K562 (cell line): Measurements from ENCODE around the gene SLC1A3.

Experiments
- HNRNPUL1 ChIP-seq: fragments of 200-400 bp; formaldehyde crosslinking; IDR thresholded peaks from 2 replicates; pipeline ENCODE4 v1.6.1; 2017; ENCODE audit warnings: low read length
- TCF7L2 ChIP-seq: fragments of 150-350 bp; IDR thresholded peaks from 2 replicates; pipeline ENCODE4 v1.6.1; 2016; ENCODE audit warnings: low read depth, mild to moderate bottlenecking, low read length, moderate library complexity
- ZBTB17 ChIP-seq: fragments of 450-650 bp; formaldehyde crosslinking; IDR thresholded peaks from 2 replicates; pipeline ENCODE4 v1.4.0; 2020; ENCODE audit warnings: mild to moderate bottlenecking

DNA sequence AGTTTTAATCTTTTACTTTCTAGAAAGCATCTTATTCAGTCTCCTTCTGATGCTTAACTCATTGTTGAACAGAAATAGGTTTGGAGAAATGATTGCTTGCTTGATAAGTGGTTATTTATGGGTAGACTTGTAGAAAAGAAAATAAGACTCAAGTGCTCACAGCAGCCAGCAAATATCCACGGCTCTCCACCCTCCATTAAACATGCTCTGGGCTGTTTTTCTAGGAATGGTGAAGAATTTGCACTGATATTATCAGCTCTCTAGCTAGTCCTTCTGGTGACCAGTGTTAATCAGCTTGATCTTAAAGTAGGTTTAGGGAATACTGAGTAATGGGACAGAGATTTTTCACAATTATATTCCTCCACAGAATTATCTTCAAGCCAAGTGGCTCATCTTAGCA is 60.6 kb downstream of the SLC1A3 start:
- no peak for TF ChIP-seq TCF7L2
- no peak for TF ChIP-seq ZBTB17 (CRISPR knock-in tag)
- no peak for TF ChIP-seq HNRNPUL1
